GM23248 (cell line): ENCODE measurements around the gene FCHSD1. TPM values are rescaled to one million over a fixed set of nuclear protein-coding genes. Genes with fewer than 3 reads are reported as not detected.

Experiments
- DNase-seq: peaks from one replicate; pipeline ENCODE4 v3.0.0-alpha.2; 2015
- H2AFZ ChIP-seq: fragments of 200-600 bp; sonication (generic); 2 replicates; pipeline ENCODE4 v1.6.1; 2016; ENCODE audit warnings: antibody characterized with exemption
- H3F3A ChIP-seq: fragments of 200-600 bp; sonication (generic); 2 replicates; pipeline ENCODE4 v1.6.1; 2016; ENCODE audit warnings: mild to moderate bottlenecking, antibody characterized with exemption, mixed run types; ENCODE audit not compliant: insufficient read depth
- H3K27ac ChIP-seq: fragments of 200-600 bp; sonication (generic); 2 replicates; pipeline ENCODE4 v1.5.1; 2016; ENCODE audit warnings: mild to moderate bottlenecking
- H3K27me3 ChIP-seq: fragments of 200-600 bp; sonication (generic); replicated peaks from 2 replicates; pipeline ENCODE4 v1.6.1; 2016; ENCODE audit warnings: mild to moderate bottlenecking; ENCODE audit not compliant: insufficient read depth
- H3K36me3 ChIP-seq: fragments of 200-600 bp; sonication (generic); 2 replicates; pipeline ENCODE4 v1.6.1; 2016; ENCODE audit warnings: low read depth, mild to moderate bottlenecking
- H3K4me1 ChIP-seq: fragments of 200-600 bp; sonication (generic); 2 replicates; pipeline ENCODE4 v1.6.1; 2016; ENCODE audit warnings: mild to moderate bottlenecking; ENCODE audit not compliant: insufficient read depth
- H3K4me2 ChIP-seq: fragments of 200-600 bp; sonication (generic); one replicate; pipeline ENCODE4 v1.6.1; 2016; ENCODE audit warnings: mild to moderate bottlenecking; ENCODE audit not compliant: unreplicated experiment
- H3K4me3 ChIP-seq: fragments of 200-600 bp; sonication (generic); 2 replicates; pipeline ENCODE4 v1.5.1; 2016; ENCODE audit warnings: mild to moderate bottlenecking
- H3K79me2 ChIP-seq: fragments of 200-600 bp; sonication (generic); 2 replicates; pipeline ENCODE4 v1.6.1; 2016; ENCODE audit warnings: mild to moderate bottlenecking; ENCODE audit not compliant: insufficient read depth
- H3K9ac ChIP-seq: fragments of 200-600 bp; sonication (generic); 2 replicates; pipeline ENCODE4 v1.6.1; 2016; ENCODE audit warnings: mild to moderate bottlenecking
- H3K9me2 ChIP-seq: fragments of 200-600 bp; sonication (generic); 2 replicates; pipeline ENCODE4 v1.6.1; 2016; ENCODE audit warnings: mixed run types, mild to moderate bottlenecking, moderate library complexity; ENCODE audit not compliant: insufficient read depth
- H3K9me3 ChIP-seq: fragments of 200-600 bp; sonication (generic); one replicate; pipeline ENCODE4 v1.6.1; 2017; ENCODE audit warnings: low read depth
- H4K20me1 ChIP-seq: fragments of 200-600 bp; sonication (generic); 2 replicates; pipeline ENCODE4 v1.6.0; 2016; ENCODE audit not compliant: insufficient read depth
- EZH2 ChIP-seq: fragments of 200-600 bp; sonication (generic); IDR thresholded peaks from 2 replicates; pipeline ENCODE4 v1.6.1; 2018; ENCODE audit warnings: antibody characterized with exemption, mild to moderate bottlenecking; ENCODE audit not compliant: insufficient read depth, poor library complexity, severe bottlenecking
- EZH2phosphoT487 ChIP-seq: fragments of 200-600 bp; sonication (generic); IDR thresholded peaks from 2 replicates; pipeline ENCODE4 v1.6.1; 2018; ENCODE audit warnings: antibody characterized with exemption, moderate library complexity, mild to moderate bottlenecking, low read depth; ENCODE audit not compliant: insufficient read depth
- WGBS, 2 experiments: methylation state at CpG; one replicate each; pipeline ENCODE4 v1.1.6; 2015 to 2017; ENCODE audit warnings: low lambda C conversion rate in 2 of 2, low coverage in 1 of 2; ENCODE audit errors: missing lambda C conversion rate in 2 of 2; 5-methylcytosine and 5-hydroxymethylcytosine counted together
- in situ Hi-C: fragments of 300-500 bp; cut with MboI; formaldehyde crosslinking; loops from 2 replicates; pipeline ENCODE4 v1.15.0; 2020
- polyA plus RNA-seq: library from polyadenylated mRNA; unstranded; fragments of >200 nt; fragmentation: Nextera tagmentation; extraction: Ambion mirVana; gene quantifications from 2 replicates; pipeline ENCODE4 v1.2.1, GENCODE V29; 2016
- total RNA-seq: library from RNA; depleted of rRNA; stranded (reverse); fragments of >200 nt; shearing (Covaris generic); gene quantifications from 2 replicates; pipeline ENCODE4 v1.2.3, GENCODE V29; 2014

Gene FCHSD1
- total and polyA plus RNA-seq, 2 experiments from 2014 or later = 23.8 to 32.0 TPM

GRCh38 chr5:141632650-141633049, 18.6 kb downstream of the FCHSD1 start:
- no peaks in the 10 kb centered on the region for H3K9me2 ChIP-seq
- peaks cover 9% of the 10 kb centered on the region for H3K4me1 ChIP-seq
- no peak overlapping the region for H2AFZ ChIP-seq
- H3K79me2 ChIP-seq = peaks cover 71% of the 10 kb centered on the region
- H3K36me3 ChIP-seq = peaks cover 12% of the 10 kb centered on the region; the same call in 1 of the 2 replicates
- H3K27me3 ChIP-seq = no peaks in the 10 kb centered on the region
- H4K20me1 ChIP-seq = no peaks in the 10 kb centered on the region
- H3K27ac ChIP-seq = no peak overlapping the region
- 95 to 100% methylated on average over 2 of the region's 2 CpGs for WGBS, 2 experiments
- no peak overlapping the region for H3K4me3 ChIP-seq
- in situ Hi-C loops = no loop called here
- H3K9me3 ChIP-seq = no peaks in the 10 kb centered on the region
- DNase-seq = no peak
- H3F3A ChIP-seq = no peaks in the 10 kb centered on the region
- no peak overlapping the region for H3K9ac ChIP-seq
- no peak overlapping the region for H3K4me2 ChIP-seq
- no peak for TF ChIP-seq EZH2

GRCh38 chr5:141630570-141631140, 20.6 kb downstream of the FCHSD1 start:
- Histone ChIP-seq H3K79me2 (peaks cover 61% of the 10 kb centered on the region), H3K36me3 (peaks cover 26% of the 10 kb centered on the region; the same call in 1 of the 2 replicates)
- in situ Hi-C loops = no loop called here

GRCh38 chr5:141628175-141628788, 22.9 kb downstream of the FCHSD1 start:
- no peaks in the 10 kb centered on the region for H4K20me1 ChIP-seq
- H2AFZ ChIP-seq = no peak overlapping the region
- H3K4me1 ChIP-seq = no peaks in the 10 kb centered on the region
- H3K9ac ChIP-seq = no peak overlapping the region
- H3K79me2 ChIP-seq = peaks cover 37% of the 10 kb centered on the region
- no peak overlapping the region for H3K27ac ChIP-seq
- TF ChIP-seq EZH2phosphoT487 (no peak), EZH2 (no peak)
- no peaks in the 10 kb centered on the region for H3K9me2 ChIP-seq
- WGBS, 2 experiments = 88 to 93% methylated on average over 6 of the region's 6 CpGs
- H3K4me3 ChIP-seq = no peak overlapping the region
- H3F3A ChIP-seq = peaks cover 5% of the 10 kb centered on the region
- in situ Hi-C loops = no loop called here
- no peaks in the 10 kb centered on the region for H3K27me3 ChIP-seq
- no peak overlapping the region for H3K4me2 ChIP-seq
- H3K36me3 ChIP-seq = peaks cover 47% of the 10 kb centered on the region
- no peak for DNase-seq
- no peaks in the 10 kb centered on the region for H3K9me3 ChIP-seq

More at GRCh38 chr5:141630570-141631140, 20.6 kb downstream of the FCHSD1 start:
- Histone ChIP-seq H3F3A (no peaks in the 10 kb centered on the region), H3K27ac (no peak overlapping the region), H3K4me2 (no peak overlapping the region), H3K9ac (no peak overlapping the region), H3K9me3 (no peaks in the 10 kb centered on the region), H3K9me2 (no peaks in the 10 kb centered on the region), H3K4me3 (no peak overlapping the region), H3K27me3 (no peaks in the 10 kb centered on the region), H2AFZ (no peak overlapping the region), H4K20me1 (no peaks in the 10 kb centered on the region), H3K4me1 (peaks cover 9% of the 10 kb centered on the region)
- TF ChIP-seq EZH2 = no peak
- TF ChIP-seq EZH2phosphoT487 = no peak
- WGBS, 2 experiments = 96 to 100% methylated on average over 5 of the region's 5 CpGs
- no peak for DNase-seq

GRCh38 chr5:141623611-141624010, 27.6 kb downstream of the FCHSD1 start:
- in situ Hi-C loops = no loop called here
- TF ChIP-seq EZH2 = no peak
- TF ChIP-seq EZH2phosphoT487 = no peak
- peaks cover 26% of the 10 kb centered on the region for H3F3A ChIP-seq
- H3K27ac ChIP-seq = no peak overlapping the region
- H3K9ac ChIP-seq = no peak overlapping the region
- no peaks in the 10 kb centered on the region for H3K4me1 ChIP-seq
- no peaks in the 10 kb centered on the region for H3K9me3 ChIP-seq
- H3K79me2 ChIP-seq = no peaks in the 10 kb centered on the region
- no peak for DNase-seq
- no peak overlapping the region for H3K4me3 ChIP-seq
- no peaks in the 10 kb centered on the region for H3K27me3 ChIP-seq
- H3K9me2 ChIP-seq = no peaks in the 10 kb centered on the region
- H4K20me1 ChIP-seq = no peaks in the 10 kb centered on the region
- H3K4me2 ChIP-seq = no peak overlapping the region
- H2AFZ ChIP-seq = no peak overlapping the region
- WGBS, 2 experiments = 43 to 50% methylated on average over 5 of the region's 5 CpGs
- peaks cover 53% of the 10 kb centered on the region for H3K36me3 ChIP-seq
